H1 (cell line): ENCODE results near the gene UVRAG. TPM values are rescaled to one million over a fixed set of nuclear protein-coding genes. Genes with fewer than 3 reads are reported as not detected.

Experiments used
- CTCF ChIA-PET: fragments of 300-600 bp; sonication (Branson Sonifier 250); formaldehyde crosslinking; loops from one replicate; lab custom pipeline; 2021; ENCODE audit not compliant: partially characterized antibody; lab: Charles Lee
- POLR2A ChIA-PET: fragments of 300-600 bp; sonication (Branson Sonifier 250); formaldehyde crosslinking; loops from one replicate; lab custom pipeline; 2021; ENCODE audit warnings: inconsistent platforms; ENCODE audit not compliant: partially characterized antibody; lab: Charles Lee
- DNase-seq, 2 experiments: peaks; one replicate each; pipeline versions ENCODE4 v3.0.0 to v3.0.0-alpha.2; 2010 to 2022; ENCODE audit warnings: low spot score in 2 of 2, low read depth in 1 of 2, mixed read lengths in 1 of 2
- FAIRE-seq: peaks from 2 replicates; lab custom pipeline; 2011; peaks lifted over from hg19 to GRCh38; lab: Jason Lieb, UNC
- H2AFZ ChIP-seq: 2 replicates; pipeline ENCODE4 v1.8.1; 2012; ENCODE audit warnings: low read length, inconsistent platforms
- H2AK5ac ChIP-seq: 2 replicates; pipeline ENCODE4 v1.6.1; 2013; ENCODE audit warnings: low read depth, low read length
- H2BK120ac ChIP-seq: replicated peaks from 2 replicates; pipeline ENCODE3; 2013; ENCODE audit warnings: low read depth, low read length, inconsistent platforms
- H2BK12ac ChIP-seq: 2 replicates; pipeline ENCODE4 v1.6.1; 2013; ENCODE audit warnings: low read depth, low read length
- H2BK15ac ChIP-seq: 2 replicates; pipeline ENCODE4 v1.6.1; 2013; ENCODE audit warnings: low read length
- H2BK20ac ChIP-seq: 2 replicates; pipeline ENCODE4 v1.6.1; 2013; ENCODE audit warnings: low read length
- H2BK5ac ChIP-seq: 2 replicates; pipeline ENCODE4 v1.6.1; 2013; ENCODE audit warnings: low read depth, low read length
- H3K14ac ChIP-seq: 2 replicates; pipeline ENCODE4 v1.6.1; 2013; ENCODE audit warnings: inconsistent platforms; ENCODE audit not compliant: insufficient read length
- H3K18ac ChIP-seq: 2 replicates; pipeline ENCODE4 v1.6.1; 2013; ENCODE audit warnings: low read length; ENCODE audit errors: extremely low read depth
- H3K23ac ChIP-seq: 2 replicates; pipeline ENCODE4 v1.6.1; 2013; ENCODE audit warnings: inconsistent platforms; ENCODE audit not compliant: insufficient read length
- H3K23me2 ChIP-seq: 2 replicates; pipeline ENCODE4 v1.6.1; 2013; ENCODE audit warnings: low read depth, low read length
- H3K27ac ChIP-seq: 2 replicates; pipeline ENCODE4 v1.6.1; 2011; ENCODE audit warnings: low read depth, low read length, inconsistent platforms
- H3K27me3 ChIP-seq, 4 experiments: replicated peaks in 1 of 4; 1 replicate in 1 of 4; 2 replicates in 3 of 4; pipeline versions ENCODE4 v1.6.1 to v1.8.1; 2011 to 2013; ENCODE audit warnings: low read length in 3 of 4, mild to moderate bottlenecking in 3 of 4, inconsistent platforms in 2 of 4, mixed read lengths in 2 of 4, moderate library complexity in 1 of 4; ENCODE audit not compliant: control insufficient read depth in 3 of 4, insufficient read depth in 3 of 4; ENCODE audit errors: extremely low read depth in 1 of 4
- H3K36me3 ChIP-seq, 4 experiments: 2 replicates each; pipeline versions ENCODE4 v1.6.1 to v1.8.1; 2011 to 2013; ENCODE audit warnings: mild to moderate bottlenecking in 4 of 4, low read length in 3 of 4, moderate library complexity in 2 of 4, control low read depth in 1 of 4, inconsistent platforms in 1 of 4; ENCODE audit not compliant: insufficient read depth in 4 of 4, control insufficient read depth in 2 of 4
- H3K4ac ChIP-seq: replicated peaks from 2 replicates; pipeline ENCODE3; 2013; ENCODE audit warnings: low read length, low read depth, mixed read lengths, inconsistent platforms; ENCODE audit not compliant: insufficient read length
- H3K4me1 ChIP-seq, 4 experiments: replicated peaks in 1 of 4; 1 replicate in 1 of 4; 2 replicates in 3 of 4; pipeline versions ENCODE4 v1.6.1 to v1.8.1; 2011 to 2013; ENCODE audit warnings: low read length in 3 of 4, inconsistent platforms in 2 of 4, mixed read lengths in 1 of 4; ENCODE audit not compliant: insufficient read depth in 4 of 4, control insufficient read depth in 3 of 4
- H3K4me2 ChIP-seq, 2 experiments: 2 replicates each; pipeline versions ENCODE4 v1.6.1 to v1.8.1; 2011 to 2013; ENCODE audit warnings: low read depth in 2 of 2, low read length in 2 of 2, control low read depth in 1 of 2, inconsistent platforms in 1 of 2, mild to moderate bottlenecking in 1 of 2; ENCODE audit not compliant: insufficient read depth in 1 of 2
- H3K4me3 ChIP-seq, 4 experiments: fragments of 200-600, 300-600 bp in 1 of 4; sonication (generic), shearing (Covaris generic), sonication (Bioruptor Twin) in 1 of 4; 2 replicates each; pipeline versions ENCODE4 v1.5.1 to v1.8.1; 2011 to 2016; ENCODE audit warnings: low read length in 4 of 4, low read depth in 3 of 4, control low read depth in 2 of 4, inconsistent platforms in 2 of 4, mild to moderate bottlenecking in 2 of 4, mixed read lengths in 1 of 4, moderate library complexity in 1 of 4; ENCODE audit not compliant: insufficient read depth in 2 of 4; ENCODE audit errors: extremely low read depth in 1 of 4
- H3K56ac ChIP-seq: replicated peaks from 2 replicates; pipeline ENCODE3; 2013; ENCODE audit warnings: low read depth, mild to moderate bottlenecking, mixed read lengths, low read length, inconsistent platforms; ENCODE audit not compliant: insufficient read length
- H3K79me1 ChIP-seq: 2 replicates; pipeline ENCODE4 v1.6.1; 2013; ENCODE audit warnings: low read depth, low read length, control low read depth
- H3K79me2 ChIP-seq, 2 experiments: 2 replicates each; pipeline versions ENCODE4 v1.6.1 to v1.8.1; 2012 to 2013; ENCODE audit warnings: low read length in 2 of 2, mild to moderate bottlenecking in 2 of 2, inconsistent platforms in 1 of 2; ENCODE audit not compliant: insufficient read depth in 2 of 2, control insufficient read depth in 1 of 2
- H3K9ac ChIP-seq, 4 experiments: replicated peaks in 1 of 4; 1 replicate in 1 of 4; 2 replicates in 3 of 4; pipeline versions ENCODE4 v1.6.1 to v1.8.1; 2011 to 2013; ENCODE audit warnings: low read depth in 3 of 4, low read length in 3 of 4, control low read depth in 2 of 4, mild to moderate bottlenecking in 2 of 4, moderate library complexity in 2 of 4, inconsistent platforms in 1 of 4; ENCODE audit errors: extremely low read depth in 1 of 4
- H3K9me3 ChIP-seq, 2 experiments: 2 replicates each; pipeline versions ENCODE4 v1.6.1 to v1.8.1; 2012 to 2013; ENCODE audit warnings: mild to moderate bottlenecking in 2 of 2, moderate library complexity in 2 of 2, control low read depth in 1 of 2, inconsistent platforms in 1 of 2, low read depth in 1 of 2, low read length in 1 of 2, mixed read lengths in 1 of 2; ENCODE audit not compliant: insufficient read depth in 2 of 2
- H4K20me1 ChIP-seq, 2 experiments: replicated peaks in 1 of 2; 2 replicates each; pipeline versions ENCODE3 to v1.8.1; 2011 to 2013; ENCODE audit warnings: inconsistent platforms in 2 of 2, low read length in 2 of 2, mild to moderate bottlenecking in 1 of 2; ENCODE audit not compliant: insufficient read depth in 2 of 2, control insufficient read depth in 1 of 2
- H4K5ac ChIP-seq: 2 replicates; pipeline ENCODE4 v1.6.1; 2013; ENCODE audit warnings: low read length, low read depth, mixed read lengths, inconsistent platforms; ENCODE audit not compliant: insufficient read length
- H4K8ac ChIP-seq: 2 replicates; pipeline ENCODE4 v1.8.0; 2013; ENCODE audit warnings: mild to moderate bottlenecking, moderate library complexity, low read length, inconsistent platforms; ENCODE audit not compliant: insufficient read depth; ENCODE audit errors: extremely low read depth
- H4K91ac ChIP-seq: replicated peaks from 2 replicates; pipeline ENCODE3; 2013; ENCODE audit warnings: low read length, mixed read lengths, inconsistent platforms; ENCODE audit not compliant: insufficient read length
- YY1 ChIP-seq: IDR thresholded peaks from 2 replicates; pipeline ENCODE4 v1.6.1; 2011; ENCODE audit warnings: low read depth, mild to moderate bottlenecking, low read length
- polyA plus RNA-seq, 7 experiments: library from polyadenylated mRNA; depleted of rRNA in 3 of 7; stranded (reverse) in 5 of 7; unstranded in 2 of 7; fragments of >200 nt in 5 of 7; fragments of 200-250 nt in 2 of 7; gene quantifications; 1 replicate in 5 of 7; 2 replicates in 1 of 7; 4 replicates in 1 of 7; pipeline versions ENCODE4 v1.2.1 to v1.2.3, GENCODE V29; 2011 to 2013; ENCODE audit warnings: missing spikeins in 2 of 7, mixed read lengths in 2 of 7
- total RNA-seq: library from RNA; stranded (reverse); fragmentation: NEBNext Ultra II Directional; extraction: Animal tissue kit (Norgen Biotek cat#: 25700); gene quantifications from 2 replicates; pipeline ENCODE4 v1.2.1, GENCODE V29; 2021

The UVRAG gene
- total and polyA plus RNA-seq, 2 of the 8 experiments (the other 6 are each of a cell fraction or from before 2014, with no cell fraction given): 5.5 to 14.7 TPM

- H4K5ac ChIP-seq: no peak overlapping the region
- H2BK120ac ChIP-seq: no peak overlapping the region
- H2BK5ac ChIP-seq: no peak overlapping the region
- H3K23me2 ChIP-seq: no peaks in the 10 kb centered on the region
- H3K79me1 ChIP-seq: no peaks in the 10 kb centered on the region
- peaks cover 0 to 2% (median 0%) of the 10 kb centered on the region in 4 experiments; a peak in 2 of 7 replicates for H3K4me1 ChIP-seq
- no peak overlapping the region for H3K56ac ChIP-seq
- TF ChIP-seq YY1: no peak
- ChIA-PET CTCF (interaction anchor here (1.2 kb wide), 1 partner anchor 83 kb away, joined by 3 read pairs; no protein-coding TSS in a partner anchor), POLR2A (no interaction called here)
- DNase-seq: no peak
- no peak overlapping the region for H2BK20ac ChIP-seq
- no peak overlapping the region for H3K4me2 ChIP-seq
- H4K20me1 ChIP-seq: no peaks in the 10 kb centered on the region
- H2AK5ac ChIP-seq: no peak overlapping the region
- no peak for FAIRE-seq
- no peak overlapping the region for H2AFZ ChIP-seq
- H2BK12ac ChIP-seq: no peak overlapping the region
- H4K8ac ChIP-seq: no peak overlapping the region
- H4K91ac ChIP-seq: no peak overlapping the region
- H3K27ac ChIP-seq: no peak overlapping the region
- H3K9ac ChIP-seq: no peak overlapping the region
- no peak overlapping the region for H3K4ac ChIP-seq
- no peaks in the 10 kb centered on the region for H3K9me3 ChIP-seq
- H3K18ac ChIP-seq: no peak overlapping the region
- H3K4me3 ChIP-seq: no peak overlapping the region
- H3K27me3 ChIP-seq: no peaks in the 10 kb centered on the region
- H2BK15ac ChIP-seq: no peak overlapping the region
- peaks cover 0 to 14% (median under 1%) of the 10 kb centered on the region in 4 experiments; a peak in 3 of 8 replicates for H3K36me3 ChIP-seq
- no peak overlapping the region for H3K14ac ChIP-seq
- no peaks in the 10 kb centered on the region for H3K79me2 ChIP-seq
- H3K23ac ChIP-seq: no peak overlapping the region
Measured at GRCh38 chr11:76069001-76069400, 254.0 kb downstream of the UVRAG start.
